ENCODE results near the gene SH3GL2.

SH3GL2 gene

GRCh38 chr9:17578911-17579793 is at the start of gene SH3GL2:
SH3GL2 (plus strand) TSS chr9:17579066.
- Histone ChIP-seq H3K27me3 (replicated peaks; ENCODE audit: control insufficient read depth, insufficient read depth, low read length) (no peaks in the 10 kb centered on the region), H3K4me3 (replicated peaks; ENCODE audit: low read depth, low read length) (0 out of 2 replicates have a peak within 1 kb of the TSS, but pooled peaks have one; percentile 25), H3K36me3 (ENCODE audit: control insufficient read depth, insufficient read depth, low read length) (no peaks in the 10 kb centered on the region)
- peak; percentile 36 for DNase-seq (ENCODE audit: extremely low read depth, insufficient read length)
- TF ChIP-seq CTCF (IDR thresholded peaks at IDR 0.05; ENCODE audit: insufficient read depth, low read length, poor library complexity, severe bottlenecking): no peak

- no peak for DNase-seq (ENCODE audit: extremely low read depth, insufficient read length)
- peak; percentile 65 for TF ChIP-seq CTCF (IDR thresholded peaks at IDR 0.05; ENCODE audit: insufficient read depth, low read length, poor library complexity, severe bottlenecking)
- Histone ChIP-seq H3K4me3 (replicated peaks; ENCODE audit: low read depth, low read length) (no peak overlapping the region), H3K27me3 (replicated peaks; ENCODE audit: control insufficient read depth, insufficient read depth, low read length) (no peaks in the 10 kb centered on the region), H3K36me3 (ENCODE audit: control insufficient read depth, insufficient read depth, low read length) (no peaks in the 10 kb centered on the region)
Measured at GRCh38 chr9:17531642-17532254, 47.1 kb upstream of the SH3GL2 start.

- Histone ChIP-seq H3K4me3 (replicated peaks; ENCODE audit: low read depth, low read length) (no peak overlapping the region), H3K27me3 (replicated peaks; ENCODE audit: control insufficient read depth, insufficient read depth, low read length) (no peaks in the 10 kb centered on the region), H3K36me3 (ENCODE audit: control insufficient read depth, insufficient read depth, low read length) (no peaks in the 10 kb centered on the region)
- DNase-seq (ENCODE audit: extremely low read depth, insufficient read length): no peak
- TF ChIP-seq CTCF (IDR thresholded peaks at IDR 0.05; ENCODE audit: insufficient read depth, low read length, poor library complexity, severe bottlenecking): no peak
Measured at GRCh38 chr9:17532461-17532860, 46.4 kb upstream of the SH3GL2 start.

GRCh38 chr9:17535176-17535575 is 43.7 kb upstream of the SH3GL2 start:
- Histone ChIP-seq H3K36me3 (ENCODE audit: control insufficient read depth, insufficient read depth, low read length) (no peaks in the 10 kb centered on the region), H3K4me3 (replicated peaks; ENCODE audit: low read depth, low read length) (no peak overlapping the region), H3K27me3 (replicated peaks; ENCODE audit: control insufficient read depth, insufficient read depth, low read length) (no peaks in the 10 kb centered on the region)
- no peak for TF ChIP-seq CTCF (IDR thresholded peaks at IDR 0.05; ENCODE audit: insufficient read depth, low read length, poor library complexity, severe bottlenecking)
- DNase-seq (ENCODE audit: extremely low read depth, insufficient read length): no peak

- no peak for TF ChIP-seq CTCF (IDR thresholded peaks at IDR 0.05; ENCODE audit: insufficient read depth, low read length, poor library complexity, severe bottlenecking)
- DNase-seq (ENCODE audit: extremely low read depth, insufficient read length): no peak
- no peak overlapping the region for H3K4me3 ChIP-seq (replicated peaks; ENCODE audit: low read depth, low read length)
- H3K36me3 ChIP-seq (ENCODE audit: control insufficient read depth, insufficient read depth, low read length): no peaks in the 10 kb centered on the region
- H3K27me3 ChIP-seq (replicated peaks; ENCODE audit: control insufficient read depth, insufficient read depth, low read length): no peaks in the 10 kb centered on the region
Measured at GRCh38 chr9:17536027-17536426, 42.8 kb upstream of the SH3GL2 start.

Data from GM06990 (cell line).